VCaP (cell line): ENCODE results near the gene TCF19.

Experiments used
- H3K27ac ChIP-seq: fragments of 450-650 bp; 2 replicates; pipeline ENCODE4 v1.5.1; 2017
- TF ChIP-seq, protein P1 (sequence below): fragments of 450-650 bp; conservative IDR thresholded peaks from 2 replicates; pipeline ENCODE4 v1.5.1; 2017; ENCODE audit warnings: mild to moderate bottlenecking, moderate library complexity

Gene TCF19

DNA sequence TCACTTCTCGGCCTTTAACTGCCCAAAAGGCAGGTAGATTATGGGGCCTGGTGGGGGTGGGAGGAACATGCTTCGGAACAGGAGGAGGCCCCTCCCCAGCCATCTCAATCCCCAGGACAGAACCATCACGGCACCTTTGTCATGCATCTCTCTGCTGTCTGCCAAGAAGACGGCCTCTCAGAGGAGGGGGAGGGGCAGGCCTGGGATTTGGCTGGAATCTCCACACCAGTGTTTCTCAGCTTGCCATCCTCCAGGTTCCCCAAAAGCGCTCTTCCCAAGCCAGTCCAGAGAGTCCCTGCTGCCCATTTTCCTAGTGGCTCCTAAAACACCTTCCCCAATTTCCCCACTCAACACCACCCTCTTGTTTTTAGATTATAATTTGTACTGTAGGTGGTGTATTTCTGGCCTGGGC, 14.6 kb downstream of the TCF19 start:
- TF ChIP-seq, protein P1, sequence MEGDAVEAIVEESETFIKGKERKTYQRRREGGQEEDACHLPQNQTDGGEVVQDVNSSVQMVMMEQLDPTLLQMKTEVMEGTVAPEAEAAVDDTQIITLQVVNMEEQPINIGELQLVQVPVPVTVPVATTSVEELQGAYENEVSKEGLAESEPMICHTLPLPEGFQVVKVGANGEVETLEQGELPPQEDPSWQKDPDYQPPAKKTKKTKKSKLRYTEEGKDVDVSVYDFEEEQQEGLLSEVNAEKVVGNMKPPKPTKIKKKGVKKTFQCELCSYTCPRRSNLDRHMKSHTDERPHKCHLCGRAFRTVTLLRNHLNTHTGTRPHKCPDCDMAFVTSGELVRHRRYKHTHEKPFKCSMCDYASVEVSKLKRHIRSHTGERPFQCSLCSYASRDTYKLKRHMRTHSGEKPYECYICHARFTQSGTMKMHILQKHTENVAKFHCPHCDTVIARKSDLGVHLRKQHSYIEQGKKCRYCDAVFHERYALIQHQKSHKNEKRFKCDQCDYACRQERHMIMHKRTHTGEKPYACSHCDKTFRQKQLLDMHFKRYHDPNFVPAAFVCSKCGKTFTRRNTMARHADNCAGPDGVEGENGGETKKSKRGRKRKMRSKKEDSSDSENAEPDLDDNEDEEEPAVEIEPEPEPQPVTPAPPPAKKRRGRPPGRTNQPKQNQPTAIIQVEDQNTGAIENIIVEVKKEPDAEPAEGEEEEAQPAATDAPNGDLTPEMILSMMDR, result no peak
- H3K27ac ChIP-seq, result no peak overlapping the region

DNA sequence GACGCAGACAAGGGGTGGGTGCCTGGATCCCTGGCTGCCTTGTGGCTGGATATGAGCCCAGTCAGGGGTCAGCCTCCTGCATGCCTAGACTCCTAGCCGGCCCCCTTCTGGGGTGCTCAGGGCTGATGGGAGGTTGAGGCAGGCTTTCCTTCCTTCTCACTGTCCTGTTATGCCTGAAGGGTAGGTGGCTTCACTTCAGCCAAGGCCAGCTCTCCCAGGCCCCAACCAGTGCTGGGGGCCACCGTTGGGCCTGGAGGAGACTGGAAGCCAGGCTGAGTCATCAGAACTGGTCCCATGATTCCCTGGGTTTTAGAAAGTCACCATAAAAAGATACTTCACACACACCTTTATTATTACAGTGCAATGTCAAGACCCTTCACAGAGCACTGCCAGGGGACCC, 15.0 kb downstream of the TCF19 start:
- no peak overlapping the region for H3K27ac ChIP-seq
- TF ChIP-seq, protein P1, result no peak

DNA sequence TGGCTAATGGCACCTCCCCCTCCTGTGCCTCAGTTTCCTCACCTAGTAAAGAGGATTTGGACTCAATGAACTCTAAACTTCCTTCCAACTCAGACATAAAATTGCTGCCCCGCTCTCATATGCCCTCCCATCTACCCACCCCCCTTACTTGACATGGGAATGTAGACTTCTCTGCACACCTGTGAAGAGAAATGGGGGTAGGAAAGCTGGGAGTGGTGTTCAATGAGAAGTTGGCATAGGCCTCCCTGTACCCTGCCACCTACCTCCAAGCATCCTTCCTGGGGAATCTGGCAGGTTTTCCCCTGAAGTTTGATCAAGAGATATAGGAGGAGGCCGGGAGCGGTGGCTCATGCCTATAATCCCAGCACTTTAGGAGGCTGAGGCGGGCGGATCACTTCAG, 16.0 kb downstream of the TCF19 start:
- TF ChIP-seq, protein P1, result no peak

DNA sequence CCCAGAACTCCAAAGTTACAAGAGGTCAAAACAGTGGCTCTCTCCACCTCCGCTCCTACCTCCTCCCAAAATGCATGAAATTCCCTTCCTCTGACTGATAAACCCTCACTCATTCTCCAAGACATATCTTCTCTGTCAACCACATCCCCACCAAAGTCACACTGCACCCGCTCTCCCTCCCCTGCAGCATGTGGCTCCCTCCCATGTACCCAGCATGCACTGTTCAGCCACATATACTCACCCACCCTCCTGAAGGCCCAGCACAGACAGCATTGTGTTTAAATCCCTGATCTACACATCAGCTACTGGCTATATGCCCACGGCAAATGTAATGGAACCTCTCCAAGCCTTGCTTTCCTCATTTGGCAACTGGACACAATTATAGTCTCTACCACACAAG, 17.6 kb downstream of the TCF19 start:
- TF ChIP-seq, protein P1, result no peak
- H3K27ac ChIP-seq, result no peak overlapping the region

More for the DNA sequence above, 16.0 kb downstream of the TCF19 start:
- H3K27ac ChIP-seq, result no peak overlapping the region

DNA sequence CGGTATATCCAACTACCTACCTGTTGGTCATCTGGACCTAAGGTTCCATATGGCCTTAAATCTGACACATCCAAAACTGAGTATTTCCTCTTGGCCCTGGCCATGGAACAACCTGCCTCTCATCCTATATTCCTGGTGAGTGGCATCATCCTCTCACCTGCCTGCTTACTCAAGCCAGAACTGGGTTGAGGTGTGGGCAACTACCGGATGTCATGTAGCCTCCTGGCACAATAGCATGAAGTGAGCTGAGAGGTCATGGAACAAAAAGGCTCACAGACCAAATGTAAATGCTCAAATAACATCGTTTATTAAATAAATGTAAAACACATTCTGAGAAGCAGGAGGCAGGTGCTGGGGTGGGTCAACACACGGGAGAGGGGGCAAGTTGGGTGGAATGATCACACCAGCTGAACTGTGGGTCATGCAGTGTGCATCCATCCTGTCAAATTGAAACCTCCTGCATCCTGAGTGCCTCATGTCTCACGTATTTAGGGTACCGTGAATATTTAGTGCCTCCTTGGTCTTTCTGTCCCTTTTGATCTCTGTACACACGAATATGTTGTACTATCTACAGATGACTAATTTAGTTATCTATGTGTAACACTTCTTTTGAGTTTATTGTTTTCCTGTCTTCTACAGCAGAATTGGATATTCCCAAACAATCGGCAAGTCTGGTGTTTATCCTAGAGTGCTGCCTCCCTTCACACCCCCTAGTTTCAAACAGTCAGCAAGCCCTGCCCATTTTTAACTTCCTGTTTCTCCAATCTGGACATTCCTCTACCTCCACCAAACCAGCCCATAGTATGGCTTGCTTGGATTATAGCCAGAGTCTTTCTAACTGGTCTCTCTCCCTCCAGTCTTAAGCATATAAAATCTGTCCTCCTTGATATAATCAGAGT, 20.0 kb downstream of the TCF19 start:
- TF ChIP-seq, protein P1, result no peak
- H3K27ac ChIP-seq, result peak overlapping the region; percentile 75

DNA sequence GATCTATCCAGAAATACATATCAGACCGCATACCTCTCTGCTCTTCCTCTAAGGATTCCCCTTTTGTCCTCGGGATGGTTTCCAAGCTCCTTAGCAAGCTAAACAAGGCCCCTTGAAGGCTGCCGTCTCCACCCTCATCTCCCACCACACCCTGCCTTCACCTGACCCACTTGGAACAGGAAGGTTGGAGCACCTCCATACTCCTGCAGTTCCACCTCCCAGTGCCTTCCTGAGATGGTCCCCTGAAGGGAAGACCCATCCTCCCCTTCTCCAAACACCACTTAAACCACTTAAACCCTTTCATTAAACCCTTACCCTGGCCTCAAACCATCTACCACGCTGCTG, 20.6 kb downstream of the TCF19 start:
- H3K27ac ChIP-seq, result peak overlapping the region; percentile 75
- TF ChIP-seq, protein P1, result no peak

DNA sequence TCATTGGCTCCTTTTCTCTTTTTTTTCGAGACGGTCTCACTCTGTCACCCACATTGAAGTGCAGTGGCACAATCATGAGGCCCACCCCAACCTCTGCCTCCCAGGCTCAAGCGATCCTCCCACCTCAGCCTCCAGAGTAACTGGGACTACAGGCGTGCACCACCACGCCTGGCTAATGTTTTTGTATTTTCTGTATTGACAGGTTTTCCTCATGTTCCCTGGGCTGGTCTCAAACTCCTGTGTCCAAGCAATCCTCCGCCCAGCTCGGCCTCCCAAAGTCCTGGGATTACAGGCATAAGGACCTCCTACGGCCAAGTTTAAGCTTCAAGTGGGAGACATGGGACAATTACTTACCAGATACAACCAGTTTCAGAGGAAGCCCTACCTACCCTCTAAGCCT, 21.5 kb downstream of the TCF19 start:
- TF ChIP-seq, protein P1, result no peak
- peak overlapping the region; percentile 75 for H3K27ac ChIP-seq
